Osteoblast (primary cell): ENCODE data around the gene ASCC3. TPM values are rescaled to one million over a fixed set of nuclear protein-coding genes. Genes with fewer than 3 reads are reported as not detected.
A peak's percentile ranks its signal among the peaks of the same experiment; 100 is the strongest.

Experiments used
- DNase-seq: peaks from one replicate; pipeline ENCODE4 v3.0.0; 2011; ENCODE audit warnings: low spot score, mixed read lengths; ENCODE audit not compliant: insufficient read length; ENCODE audit errors: missing footprints
- H2AFZ ChIP-seq: 2 replicates; pipeline ENCODE4 v1.6.0; 2011; ENCODE audit warnings: mild to moderate bottlenecking, low read length
- H3K27ac ChIP-seq: 2 replicates; pipeline ENCODE4 v1.5.1; 2011; ENCODE audit warnings: mild to moderate bottlenecking, low read depth, low read length, moderate library complexity
- H3K27me3 ChIP-seq: 2 replicates; pipeline ENCODE4 v1.6.0; 2012; ENCODE audit warnings: mild to moderate bottlenecking, control low read depth, inconsistent platforms, low read length, moderate library complexity; ENCODE audit not compliant: insufficient read depth
- H3K36me3 ChIP-seq: 2 replicates; pipeline ENCODE4 v1.5.1; 2011; ENCODE audit warnings: mild to moderate bottlenecking, low read length, control low read depth, moderate library complexity; ENCODE audit not compliant: insufficient read depth
- H3K4me1 ChIP-seq: 2 replicates; pipeline ENCODE4 v1.5.1; 2011; ENCODE audit warnings: mild to moderate bottlenecking, low read length, control low read depth, moderate library complexity; ENCODE audit not compliant: insufficient read depth
- H3K4me2 ChIP-seq: 2 replicates; pipeline ENCODE4 v1.6.0; 2011; ENCODE audit warnings: mild to moderate bottlenecking, low read length; ENCODE audit not compliant: insufficient read depth
- H3K4me3 ChIP-seq: fragments of 200-600 bp; sonication (generic); 3 replicates; pipeline ENCODE4 v1.5.1; 2012; ENCODE audit warnings: mild to moderate bottlenecking, low read length, inconsistent platforms; ENCODE audit not compliant: insufficient read depth
- H3K79me2 ChIP-seq: 2 replicates; pipeline ENCODE4 v1.6.0; 2012; ENCODE audit warnings: mild to moderate bottlenecking, low read length, control low read depth, inconsistent platforms; ENCODE audit not compliant: insufficient read depth
- H3K9me3 ChIP-seq: 2 replicates; pipeline ENCODE4 v1.5.1; 2011; ENCODE audit warnings: low read depth, low read length, control low read depth
- H4K20me1 ChIP-seq: 2 replicates; pipeline ENCODE4 v1.6.0; 2012; ENCODE audit warnings: mild to moderate bottlenecking, low read length, control low read depth; ENCODE audit not compliant: insufficient read depth
- CTCF ChIP-seq: IDR thresholded peaks from 2 replicates; pipeline ENCODE4 v1.5.1; 2011; ENCODE audit warnings: mild to moderate bottlenecking, low read depth, low read length, moderate library complexity; ENCODE audit errors: extremely low read depth
- total RNA-seq: library from RNA; depleted of rRNA; stranded (reverse); fragments of >200 nt; gene quantifications from 2 replicates; pipeline ENCODE4 v1.2.3, GENCODE V29; 2012

The ASCC3 gene
- total RNA-seq, 1 donor, result 68.8 TPM

- H3K27ac ChIP-seq, result no peak overlapping the region
- H3K27me3 ChIP-seq, result no peaks in the 10 kb centered on the region
- H3K4me3 ChIP-seq, result no peak overlapping the region
- H3K79me2 ChIP-seq, result no peaks in the 10 kb centered on the region
- H4K20me1 ChIP-seq, result no peaks in the 10 kb centered on the region
- H3K36me3 ChIP-seq, result peaks cover 7% of the 10 kb centered on the region
- no peak for DNase-seq
- H3K9me3 ChIP-seq, result no peaks in the 10 kb centered on the region
- no peak overlapping the region for H2AFZ ChIP-seq
- TF ChIP-seq CTCF, result no peak
- no peak overlapping the region for H3K4me2 ChIP-seq
- H3K4me1 ChIP-seq, result peaks cover 7% of the 10 kb centered on the region
Measured at GRCh38 chr6:100517633-100518032, 363.5 kb downstream of the ASCC3 start.

GRCh38 chr6:100517106-100517505, 364.0 kb downstream of the ASCC3 start:
- no peak for DNase-seq

GRCh38 chr6:100514660-100515059, 366.5 kb downstream of the ASCC3 start:
- no peak overlapping the region for H3K27ac ChIP-seq
- peaks cover 16% of the 10 kb centered on the region for H3K4me1 ChIP-seq
- no peak overlapping the region for H3K4me2 ChIP-seq
- TF ChIP-seq CTCF, result no peak
- no peak overlapping the region for H3K4me3 ChIP-seq
- H3K27me3 ChIP-seq, result no peaks in the 10 kb centered on the region
- no peak overlapping the region for H2AFZ ChIP-seq
- no peak for DNase-seq
- H4K20me1 ChIP-seq, result no peaks in the 10 kb centered on the region
- peaks cover 19% of the 10 kb centered on the region for H3K36me3 ChIP-seq
- no peaks in the 10 kb centered on the region for H3K79me2 ChIP-seq
- H3K9me3 ChIP-seq, result no peaks in the 10 kb centered on the region

More at GRCh38 chr6:100517106-100517505, 364.0 kb downstream of the ASCC3 start:
- Histone ChIP-seq H3K27ac (no peak overlapping the region), H3K79me2 (no peaks in the 10 kb centered on the region), H3K9me3 (no peaks in the 10 kb centered on the region), H3K4me1 (peaks cover 12% of the 10 kb centered on the region), H2AFZ (no peak overlapping the region), H3K36me3 (peaks cover 9% of the 10 kb centered on the region), H4K20me1 (no peaks in the 10 kb centered on the region), H3K27me3 (no peaks in the 10 kb centered on the region), H3K4me3 (no peak overlapping the region), H3K4me2 (no peak overlapping the region)
- no peak for TF ChIP-seq CTCF

GRCh38 chr6:100512203-100512862, 368.8 kb downstream of the ASCC3 start:
- no peaks in the 10 kb centered on the region for H3K79me2 ChIP-seq
- no peaks in the 10 kb centered on the region for H4K20me1 ChIP-seq
- H3K27me3 ChIP-seq, result no peaks in the 10 kb centered on the region
- peak overlapping the region; percentile 44 for H3K4me2 ChIP-seq
- no peak overlapping the region for H3K4me3 ChIP-seq
- peaks cover 16% of the 10 kb centered on the region for H3K4me1 ChIP-seq
- H3K27ac ChIP-seq, result peak overlapping the region; percentile 63
- no peak for TF ChIP-seq CTCF
- H2AFZ ChIP-seq, result no peak overlapping the region
- DNase-seq, result peak; percentile 46
- H3K9me3 ChIP-seq, result no peaks in the 10 kb centered on the region
- H3K36me3 ChIP-seq, result peaks cover 28% of the 10 kb centered on the region
